ENCODE data around the gene C17orf107. TPM values are rescaled to one million over a fixed set of nuclear protein-coding genes. Genes with fewer than 3 reads are reported as not detected.

Gene C17orf107
- polyA plus RNA-seq, 1 donor (not counting 4 experiments of a cell fraction or from before 2014, with no cell fraction given), result 0.33 TPM

DNA sequence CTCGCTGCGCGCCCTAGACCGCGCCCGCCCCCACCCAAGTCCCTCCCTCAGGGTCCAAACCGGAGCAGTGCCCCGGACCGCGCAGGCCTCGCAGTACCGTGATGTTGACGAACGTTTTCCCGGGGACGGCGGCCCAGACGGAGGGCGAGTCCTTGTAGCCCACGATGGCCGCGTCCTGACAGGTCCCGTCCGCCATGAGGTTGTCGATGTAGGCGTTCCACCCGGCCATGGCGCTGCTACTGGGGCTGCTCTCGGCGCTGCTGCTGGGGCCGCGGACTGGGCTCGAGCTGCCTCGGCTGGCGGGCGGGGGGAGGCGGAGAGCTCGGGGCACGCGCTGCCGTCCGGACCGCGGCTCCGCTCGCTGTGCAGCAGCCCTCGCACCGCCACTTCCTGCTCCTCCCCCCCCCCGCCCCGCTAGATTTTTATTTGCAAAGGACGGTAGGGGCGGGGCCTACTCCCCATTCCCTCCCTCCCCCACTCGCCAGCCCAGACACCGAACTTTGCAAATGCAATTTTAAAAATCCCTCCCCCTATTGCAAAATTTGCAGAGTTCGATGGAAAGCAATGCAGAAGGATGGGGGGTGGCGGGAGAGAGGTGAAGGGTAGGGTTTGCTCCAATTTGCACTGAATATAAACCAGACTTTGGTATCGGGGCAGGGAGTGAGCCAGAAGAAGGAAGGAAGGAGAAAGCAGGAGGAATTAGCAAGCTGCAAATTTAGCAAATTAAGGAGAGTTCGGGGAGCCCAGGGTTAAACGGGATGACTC, 49.0 kb downstream of the C17orf107 start, which contains the start of gene PFN1:
Gene PFN1 (minus strand): TSS at position 365 of the 765 bp plus-strand sequence. CDS start 136 bp downstream, at position 229.
- H3K9ac ChIP-seq (ENCODE audit: control insufficient read depth, extremely low read depth, insufficient read depth, low read length), result peak within 1 kb of the TSS; percentile 94
- dilution Hi-C loops (cut with MboI; ENCODE audit: extremely low pct_ligation_motif_present, low sequenced_read_pairs), result loop anchor here (10.0 kb wide), 1 partner anchor 56 kb away; no protein-coding TSS in a partner anchor
- H3K27me3 ChIP-seq (ENCODE audit: control insufficient read depth, extremely low read depth, insufficient read depth, low read length), result no peaks in the 10 kb centered on the region
- no peak for DNase-seq (ENCODE audit: low read depth, low spot score)
- peak within 1 kb of the TSS; percentile 98 for H3K27ac ChIP-seq (ENCODE audit: control insufficient read depth, insufficient read depth, low read length)
- peak within 1 kb of the TSS; percentile 96 to 99 (median 97) for H3K4me3 ChIP-seq (ENCODE audit: control insufficient read depth in 2 of 3, extremely low read depth in 1 of 3, insufficient read depth in 2 of 3, low read depth in 1 of 3, low read length in 3 of 3)
- peaks cover 1% of the 10 kb centered on the region for H3K9me1 ChIP-seq (ENCODE audit: control insufficient read depth, extremely low read depth, insufficient read depth, low read length)
- H4K20me1 ChIP-seq (ENCODE audit: control insufficient read depth, extremely low read depth, insufficient read depth, low read length), result peaks cover 15% of the 10 kb centered on the region
- H3K36me3 ChIP-seq (ENCODE audit: control insufficient read depth in 2 of 2, extremely low read depth in 1 of 2, insufficient read depth in 2 of 2, low read length in 2 of 2), result peaks cover 17 to 24% of the 10 kb centered on the region in 2 experiments
- H3K4me2 ChIP-seq (ENCODE audit: control insufficient read depth, extremely low read depth, insufficient read depth, low read depth, low read length), result peak within 1 kb of the TSS; percentile 89
- H3K79me2 ChIP-seq (ENCODE audit: control insufficient read depth, insufficient read depth, low read length), result peaks cover 33% of the 10 kb centered on the region
- H3K9me3 ChIP-seq (ENCODE audit: control insufficient read depth, low read depth, low read length), result no peaks in the 10 kb centered on the region
- H2AFZ ChIP-seq (ENCODE audit: control insufficient read depth, low read length), result peak within 1 kb of the TSS; percentile 51
- FAIRE-seq, result no peak
- TF ChIP-seq EZH2 (IDR thresholded peaks at IDR 0.05; ENCODE audit: low read length), result no peak
- TF ChIP-seq, protein P1, sequence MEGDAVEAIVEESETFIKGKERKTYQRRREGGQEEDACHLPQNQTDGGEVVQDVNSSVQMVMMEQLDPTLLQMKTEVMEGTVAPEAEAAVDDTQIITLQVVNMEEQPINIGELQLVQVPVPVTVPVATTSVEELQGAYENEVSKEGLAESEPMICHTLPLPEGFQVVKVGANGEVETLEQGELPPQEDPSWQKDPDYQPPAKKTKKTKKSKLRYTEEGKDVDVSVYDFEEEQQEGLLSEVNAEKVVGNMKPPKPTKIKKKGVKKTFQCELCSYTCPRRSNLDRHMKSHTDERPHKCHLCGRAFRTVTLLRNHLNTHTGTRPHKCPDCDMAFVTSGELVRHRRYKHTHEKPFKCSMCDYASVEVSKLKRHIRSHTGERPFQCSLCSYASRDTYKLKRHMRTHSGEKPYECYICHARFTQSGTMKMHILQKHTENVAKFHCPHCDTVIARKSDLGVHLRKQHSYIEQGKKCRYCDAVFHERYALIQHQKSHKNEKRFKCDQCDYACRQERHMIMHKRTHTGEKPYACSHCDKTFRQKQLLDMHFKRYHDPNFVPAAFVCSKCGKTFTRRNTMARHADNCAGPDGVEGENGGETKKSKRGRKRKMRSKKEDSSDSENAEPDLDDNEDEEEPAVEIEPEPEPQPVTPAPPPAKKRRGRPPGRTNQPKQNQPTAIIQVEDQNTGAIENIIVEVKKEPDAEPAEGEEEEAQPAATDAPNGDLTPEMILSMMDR (optimal IDR thresholded peaks at IDR 0.05 in 1 of 3, IDR thresholded peaks at IDR 0.05 in 1 of 3, conservative IDR thresholded peaks at IDR 0.05 in 1 of 3; ENCODE audit: extremely low read depth in 1 of 3, insufficient read depth in 2 of 3, low read length in 3 of 3), result no peak
- H3K4me1 ChIP-seq (ENCODE audit: control insufficient read depth, extremely low read depth, insufficient read depth, low read length), result peaks cover 39% of the 10 kb centered on the region

DNA sequence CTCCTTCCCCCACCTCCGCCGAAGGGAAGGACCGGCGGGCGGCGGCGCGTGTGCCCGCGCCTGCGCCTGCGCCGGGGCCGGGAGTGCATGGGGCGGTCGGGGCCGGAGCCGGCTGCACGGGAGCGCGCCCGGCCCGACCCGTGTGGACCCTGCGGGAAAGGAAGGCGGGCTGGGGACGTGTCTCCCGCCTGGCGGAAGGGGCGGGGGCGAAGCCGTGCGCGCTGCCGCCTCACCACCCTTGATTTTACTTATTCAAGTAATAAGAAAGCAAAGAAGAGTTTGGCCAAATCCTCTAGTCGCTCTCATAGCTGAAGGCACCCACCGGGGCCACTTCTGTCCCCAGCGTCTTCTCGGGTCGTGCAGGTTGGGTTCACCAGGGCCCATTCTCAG, 49.6 kb downstream of the C17orf107 start:
- dilution Hi-C loops (cut with MboI; ENCODE audit: extremely low pct_ligation_motif_present, low sequenced_read_pairs), result loop anchor here (10.0 kb wide), 1 partner anchor 56 kb away; no protein-coding TSS in a partner anchor
- Histone ChIP-seq H4K20me1 (ENCODE audit: control insufficient read depth, extremely low read depth, insufficient read depth, low read length) (peaks cover 15% of the 10 kb centered on the region), H3K9ac (ENCODE audit: control insufficient read depth, extremely low read depth, insufficient read depth, low read length) (peak overlapping the region; percentile 94), H3K9me3 (ENCODE audit: control insufficient read depth, low read depth, low read length) (no peaks in the 10 kb centered on the region), H3K4me2 (ENCODE audit: control insufficient read depth, extremely low read depth, insufficient read depth, low read depth, low read length) (peak overlapping the region; percentile 89), H3K27me3 (ENCODE audit: control insufficient read depth, extremely low read depth, insufficient read depth, low read length) (no peaks in the 10 kb centered on the region), H2AFZ (ENCODE audit: control insufficient read depth, low read length) (peak overlapping the region; percentile 51), H3K4me3 (ENCODE audit: control insufficient read depth in 2 of 3, extremely low read depth in 1 of 3, insufficient read depth in 2 of 3, low read depth in 1 of 3, low read length in 3 of 3) (peak overlapping the region; percentile 77 to 99 (median 96)), H3K9me1 (ENCODE audit: control insufficient read depth, extremely low read depth, insufficient read depth, low read length) (peaks cover 2% of the 10 kb centered on the region), H3K36me3 (ENCODE audit: control insufficient read depth in 2 of 2, extremely low read depth in 1 of 2, insufficient read depth in 2 of 2, low read length in 2 of 2) (peaks cover 16 to 24% of the 10 kb centered on the region in 2 experiments), H3K4me1 (ENCODE audit: control insufficient read depth, extremely low read depth, insufficient read depth, low read length) (peaks cover 39% of the 10 kb centered on the region), H3K27ac (ENCODE audit: control insufficient read depth, insufficient read depth, low read length) (peak overlapping the region; percentile 98), H3K79me2 (ENCODE audit: control insufficient read depth, insufficient read depth, low read length) (peaks cover 33% of the 10 kb centered on the region)
- TF ChIP-seq, protein P1 (optimal IDR thresholded peaks at IDR 0.05 in 1 of 3, IDR thresholded peaks at IDR 0.05 in 1 of 3, conservative IDR thresholded peaks at IDR 0.05 in 1 of 3; ENCODE audit: extremely low read depth in 1 of 3, insufficient read depth in 2 of 3, low read length in 3 of 3), result no peak
- TF ChIP-seq EZH2 (IDR thresholded peaks at IDR 0.05; ENCODE audit: low read length), result no peak
- FAIRE-seq (peak; percentile 43), DNase-seq (ENCODE audit: low read depth, low spot score) (no peak)

Measured in keratinocyte (primary cell).